ENCODE measurements around the gene ABCD3.

ABCD3 gene

GRCh38 chr1:94399453-94399852 is 18.7 kb upstream of the ABCD3 start:
- TF ChIP-seq CTCF (IDR thresholded peaks at IDR 0.05; ENCODE audit: low read depth, low read length), result no peak
- DNase-seq (ENCODE audit: extremely low read depth, low read depth), result no peak

GRCh38 chr1:94401206-94401605 is 17.0 kb upstream of the ABCD3 start:
- TF ChIP-seq CTCF (IDR thresholded peaks at IDR 0.05; ENCODE audit: low read depth, low read length), result no peak
- DNase-seq (ENCODE audit: extremely low read depth, low read depth), result no peak

GRCh38 chr1:94406446-94406845 is 11.7 kb upstream of the ABCD3 start:
- no peak for TF ChIP-seq CTCF (IDR thresholded peaks at IDR 0.05; ENCODE audit: low read depth, low read length)
- DNase-seq (ENCODE audit: extremely low read depth, low read depth), result no peak

- TF ChIP-seq CTCF (IDR thresholded peaks at IDR 0.05; ENCODE audit: low read depth, low read length), result no peak
- DNase-seq (ENCODE audit: extremely low read depth, low read depth), result no peak
These were observed 9.9 kb upstream of the ABCD3 start for GRCh38 chr1:94408104-94408830.

- no peak for DNase-seq (ENCODE audit: extremely low read depth, low read depth)
- no peak for TF ChIP-seq CTCF (IDR thresholded peaks at IDR 0.05; ENCODE audit: low read depth, low read length)
These were observed 7.0 kb upstream of the ABCD3 start for GRCh38 chr1:94411237-94411636.

- TF ChIP-seq CTCF (IDR thresholded peaks at IDR 0.05; ENCODE audit: low read depth, low read length), result no peak
- DNase-seq (ENCODE audit: extremely low read depth, low read depth), result no peak
These were observed 4.9 kb upstream of the ABCD3 start for GRCh38 chr1:94413311-94413710.

- no peak for TF ChIP-seq CTCF (IDR thresholded peaks at IDR 0.05; ENCODE audit: low read depth, low read length)
- peak; percentile 40 for DNase-seq (ENCODE audit: extremely low read depth, low read depth)
These were observed 1.1 kb upstream of the ABCD3 start for GRCh38 chr1:94416901-94417727.
